K562 (cell line): ENCODE measurements around the gene NEK4.

Source experiments
- CTCF ChIP-seq, 3 experiments: IDR thresholded peaks in 2 of 3; conservative IDR thresholded peaks in 1 of 3; 2 replicates each; pipeline ENCODE4 v1.5.1; 2011 to 2012; ENCODE audit warnings: low read length in 3 of 3, mild to moderate bottlenecking in 3 of 3, control low read depth in 2 of 3, improper control_type of control experiment in 1 of 3, inconsistent platforms in 1 of 3, low read depth in 1 of 3, mixed read lengths in 1 of 3, moderate library complexity in 1 of 3; ENCODE audit not compliant: insufficient read depth in 2 of 3
- POLR2A ChIP-seq: fragments of 450-650 bp; conservative IDR thresholded peaks from 2 replicates; pipeline ENCODE4 v1.6.1; 2016

DNA sequence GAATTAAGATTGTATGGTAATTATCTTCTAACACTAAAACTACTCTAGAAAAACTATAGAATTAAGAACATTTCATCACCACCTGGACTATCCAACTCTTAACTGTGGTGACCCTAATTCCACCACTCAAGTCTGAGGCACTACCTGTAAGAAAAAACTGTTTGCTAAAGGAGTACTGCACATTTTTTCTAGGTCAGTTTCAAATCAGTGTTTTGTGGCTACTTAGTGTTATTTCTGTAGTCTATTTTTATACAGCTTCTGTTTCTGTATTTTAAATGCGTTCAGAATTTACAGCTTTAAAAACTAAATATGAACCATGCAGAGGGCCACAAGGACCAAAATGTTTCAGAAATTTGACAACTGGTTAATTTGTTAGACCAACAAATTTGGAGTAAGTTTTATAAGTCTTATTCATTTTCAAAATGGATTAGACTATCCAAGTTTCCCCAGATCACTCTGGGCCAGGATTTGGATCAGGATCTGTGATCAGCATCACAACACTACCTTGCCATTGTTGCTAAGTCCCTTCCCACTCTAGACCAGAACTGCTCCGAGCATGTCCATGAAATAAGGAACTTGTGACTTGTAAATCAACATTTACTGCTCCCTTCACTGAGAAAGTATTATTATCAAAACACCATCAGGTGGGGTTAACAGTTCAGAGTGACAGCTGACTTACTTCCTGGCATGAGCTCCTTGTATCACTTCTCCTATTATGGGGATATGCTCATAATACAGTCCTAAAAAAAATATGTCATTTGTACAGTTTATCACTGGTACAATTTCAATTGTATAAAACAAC lies 73.7 kb downstream of the NEK4 start:
- TF ChIP-seq POLR2A (no peak), CTCF (IDR thresholded peaks at IDR 0.05 in 2 of 3, conservative IDR thresholded peaks at IDR 0.05 in 1 of 3; ENCODE audit: insufficient read depth in 2 of 3, low read depth in 1 of 3, low read length in 3 of 3) (no peak)
